ENCODE results near the gene TSPAN3.

TSPAN3 gene

GRCh38 chr15:77053709-77054108 lies 17.2 kb downstream of the TSPAN3 start:
- peak; percentile 58 for DNase-seq (ENCODE audit: low read depth)

GRCh38 chr15:77052556-77052955 lies 18.4 kb downstream of the TSPAN3 start:
- DNase-seq (ENCODE audit: low read depth): no peak

- peak; percentile 59 for DNase-seq (ENCODE audit: low read depth)
Measured at GRCh38 chr15:77048135-77048876, 22.6 kb downstream of the TSPAN3 start.

- DNase-seq (ENCODE audit: low read depth): no peak
Measured at GRCh38 chr15:77046704-77047412, 24.1 kb downstream of the TSPAN3 start.

GRCh38 chr15:77045985-77046384 lies 24.9 kb downstream of the TSPAN3 start:
- no peak for DNase-seq (ENCODE audit: low read depth)

GRCh38 chr15:77044228-77045042 lies 26.5 kb downstream of the TSPAN3 start:
- DNase-seq (ENCODE audit: low read depth): no peak

- no peak for DNase-seq (ENCODE audit: low read depth)
Measured at GRCh38 chr15:77042955-77043920, 27.7 kb downstream of the TSPAN3 start.

- DNase-seq (ENCODE audit: low read depth): no peak
Measured at GRCh38 chr15:77042245-77042919, 28.5 kb downstream of the TSPAN3 start.

- DNase-seq (ENCODE audit: low read depth): peak; percentile 86
Measured at GRCh38 chr15:77040673-77041072, 30.2 kb downstream of the TSPAN3 start.

- DNase-seq (ENCODE audit: low read depth): no peak
Measured at GRCh38 chr15:77039848-77040247, 31.1 kb downstream of the TSPAN3 start.

GRCh38 chr15:77039217-77039533 lies 31.7 kb downstream of the TSPAN3 start:
- DNase-seq (ENCODE audit: low read depth): no peak

GRCh38 chr15:77038312-77039216 lies 32.3 kb downstream of the TSPAN3 start:
- DNase-seq (ENCODE audit: low read depth): no peak

GRCh38 chr15:77037388-77038209 lies 33.3 kb downstream of the TSPAN3 start:
- no peak for DNase-seq (ENCODE audit: low read depth)

GRCh38 chr15:77036537-77037387 lies 34.1 kb downstream of the TSPAN3 start:
- no peak for DNase-seq (ENCODE audit: low read depth)

- no peak for DNase-seq (ENCODE audit: low read depth)
Measured at GRCh38 chr15:77035999-77036471, 34.9 kb downstream of the TSPAN3 start.

GRCh38 chr15:77035584-77035983 lies 35.3 kb downstream of the TSPAN3 start:
- no peak for DNase-seq (ENCODE audit: low read depth)

GRCh38 chr15:77034695-77035489 lies 36.0 kb downstream of the TSPAN3 start:
- no peak for DNase-seq (ENCODE audit: low read depth)

Measured in amniotic epithelial cell (primary cell).